Thymus (tissue), 11 donors: ENCODE data around the gene SCGB3A1. TPM values are rescaled to one million over a fixed set of nuclear protein-coding genes. Genes with fewer than 3 reads are reported as not detected.

Source experiments
- DNase-seq, 9 donors: peaks; one replicate each; pipeline ENCODE4 v3.0.0-alpha.2; 2013; ENCODE audit warnings: low spot score in 9 of 9, low read depth in 6 of 9, missing footprints in 1 of 9
- H3K27ac ChIP-seq, 2 donors: one replicate each; pipeline ENCODE4 v1.5.1; 2013; ENCODE audit warnings: control low read depth in 1 of 2, low read depth in 1 of 2, low read length in 1 of 2, mild to moderate bottlenecking in 1 of 2, moderate library complexity in 1 of 2
- H3K27me3 ChIP-seq, 2 donors: one replicate each; pipeline ENCODE4 v1.5.1; 2013; ENCODE audit warnings: low read length in 1 of 2; ENCODE audit not compliant: control insufficient read depth in 2 of 2, insufficient read depth in 1 of 2
- H3K36me3 ChIP-seq, 2 donors: one replicate each; pipeline ENCODE4 v1.5.1; 2013; ENCODE audit warnings: low read length in 1 of 2, mild to moderate bottlenecking in 1 of 2, moderate library complexity in 1 of 2; ENCODE audit not compliant: control insufficient read depth in 2 of 2, insufficient read depth in 2 of 2
- H3K4me1 ChIP-seq, 2 donors: one replicate each; pipeline ENCODE4 v1.5.1; 2013; ENCODE audit warnings: low read length in 2 of 2; ENCODE audit not compliant: control insufficient read depth in 2 of 2, insufficient read depth in 2 of 2
- H3K4me3 ChIP-seq, 2 donors: one replicate each; pipeline ENCODE4 v1.5.1; 2013; ENCODE audit warnings: low read length in 2 of 2, control low read depth in 1 of 2, mild to moderate bottlenecking in 1 of 2
- H3K9me3 ChIP-seq, 2 donors: one replicate each; pipeline ENCODE4 v1.5.1; 2013; ENCODE audit warnings: low read length in 1 of 2, mild to moderate bottlenecking in 1 of 2; ENCODE audit not compliant: control insufficient read depth in 2 of 2, insufficient read depth in 1 of 2
- WGBS: extraction: QIAGEN DNeasy Blood & Tissue Kit; methylation state at CpG from one replicate; pipeline ENCODE4 v1.1.7; 2013; 5-methylcytosine and 5-hydroxymethylcytosine counted together
- polyA plus RNA-seq: library from polyadenylated mRNA; stranded (reverse); fragments of 200-250 nt; gene quantifications from one replicate; pipeline ENCODE4 v1.2.3, GENCODE V29; 2013
- total RNA-seq: library from RNA; stranded (reverse); fragments of 120-200 nt; gene quantifications from one replicate; pipeline ENCODE4 v1.2.4, GENCODE V29; 2013
- donor health status: healthy.

Gene SCGB3A1
- total and polyA plus RNA-seq, 2 donors = 2.1 to 3.8 TPM

- H3K27me3 ChIP-seq = no peaks in the 10 kb centered on the region
- no peaks in the 10 kb centered on the region for H3K36me3 ChIP-seq
- 91% methylated on average over 23 of the region's 23 CpGs for WGBS
- DNase-seq = no peak
- no peak overlapping the region for H3K4me3 ChIP-seq
- no peaks in the 10 kb centered on the region for H3K9me3 ChIP-seq
- H3K27ac ChIP-seq = no peak overlapping the region
- H3K4me1 ChIP-seq = peaks cover 0 to 3% of the 10 kb centered on the region in 2 donors
Measured at GRCh38 chr5:180609817-180610550, 18.7 kb upstream of the SCGB3A1 start.

GRCh38 chr5:180609386-180609785 is 18.1 kb upstream of the SCGB3A1 start:
- H3K27me3 ChIP-seq = no peaks in the 10 kb centered on the region
- no peaks in the 10 kb centered on the region for H3K9me3 ChIP-seq
- DNase-seq = no peak
- no peak overlapping the region for H3K4me3 ChIP-seq
- H3K36me3 ChIP-seq = no peaks in the 10 kb centered on the region
- 96% methylated on average over 15 of the region's 15 CpGs for WGBS
- H3K4me1 ChIP-seq = peaks cover 0 to 3% of the 10 kb centered on the region in 2 donors
- no peak overlapping the region for H3K27ac ChIP-seq

DNA sequence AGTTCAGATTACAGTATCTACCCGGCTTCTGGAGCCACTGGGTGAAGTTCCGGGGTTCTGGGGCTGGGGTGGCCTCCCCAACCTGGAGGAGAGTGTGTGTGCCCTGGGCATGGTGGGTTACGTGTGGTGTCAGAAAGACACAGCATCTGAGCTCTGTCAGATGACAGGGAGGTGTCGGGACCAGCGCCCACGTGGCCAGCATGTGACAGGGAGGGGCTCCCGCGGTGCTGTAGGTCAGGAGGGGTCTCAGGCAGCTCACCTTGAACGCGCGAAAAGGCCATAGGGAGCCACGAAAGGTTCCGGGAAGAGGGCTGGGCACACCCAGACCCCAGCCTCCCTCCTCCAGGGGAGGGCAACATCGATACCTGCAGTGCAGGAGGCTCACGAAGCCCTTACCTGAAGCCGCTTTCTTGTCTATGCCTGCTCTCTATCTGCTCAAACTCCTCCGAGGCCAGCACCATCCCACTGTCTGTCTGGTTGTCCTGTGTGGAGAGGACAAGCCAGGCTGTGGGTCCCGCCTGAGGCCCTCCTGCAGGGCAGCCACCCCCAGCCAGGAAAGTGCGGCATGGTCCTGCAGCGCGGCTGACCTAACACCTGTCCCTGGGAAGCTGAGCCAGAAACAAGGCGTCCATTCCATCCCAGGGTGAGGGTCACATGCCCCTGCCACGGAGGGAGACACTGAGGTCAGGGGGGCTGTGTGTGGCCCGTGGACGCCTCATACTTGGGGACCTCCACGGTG is 17.4 kb upstream of the SCGB3A1 start:
- Histone ChIP-seq H3K4me3 (no peak overlapping the region), H3K36me3 (no peaks in the 10 kb centered on the region), H3K4me1 (peaks cover 0 to 3% of the 10 kb centered on the region in 2 donors), H3K9me3 (no peaks in the 10 kb centered on the region), H3K27ac (no peak overlapping the region), H3K27me3 (no peaks in the 10 kb centered on the region)
- no peak for DNase-seq
- WGBS = 98% methylated on average over 26 of the region's 26 CpGs

DNA sequence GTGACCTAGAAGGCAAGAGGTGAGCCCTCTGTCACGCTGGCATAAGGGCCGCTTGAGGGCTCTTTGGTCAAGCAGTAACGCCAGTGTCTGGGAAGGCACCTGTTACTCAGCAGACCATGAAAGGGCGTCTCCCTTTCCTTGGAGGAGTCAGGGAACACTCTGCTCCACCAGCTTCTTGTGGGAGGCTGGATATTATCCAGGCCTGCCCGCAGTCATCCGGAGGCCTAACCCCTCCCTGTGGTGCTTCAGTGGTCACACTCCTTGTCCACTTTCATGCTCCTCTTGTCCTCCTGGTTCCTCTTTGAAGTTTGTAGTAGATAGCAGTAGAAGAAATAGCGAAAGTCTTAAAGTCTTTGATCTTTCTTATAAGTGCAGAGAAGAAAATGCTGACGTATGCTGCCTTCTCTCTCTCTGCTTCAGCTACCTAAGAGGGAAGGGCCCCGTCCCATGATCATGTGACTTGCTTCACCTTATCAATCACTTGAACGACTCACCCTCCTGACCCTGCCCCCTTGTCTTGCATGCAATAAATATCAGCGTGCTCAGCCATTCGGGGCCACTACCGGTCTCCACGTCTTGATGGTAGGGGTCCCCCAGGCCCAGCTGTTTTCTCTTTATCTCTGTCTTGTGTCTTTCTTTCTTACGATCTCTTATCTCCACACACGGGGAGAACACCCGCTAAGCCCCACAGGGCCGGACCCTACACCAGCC is 16.7 kb upstream of the SCGB3A1 start:
- H3K27me3 ChIP-seq = no peaks in the 10 kb centered on the region
- H3K27ac ChIP-seq = no peak overlapping the region
- H3K4me3 ChIP-seq = no peak overlapping the region
- H3K36me3 ChIP-seq = no peaks in the 10 kb centered on the region
- no peaks in the 10 kb centered on the region for H3K9me3 ChIP-seq
- peaks cover 0 to 3% of the 10 kb centered on the region in 2 donors for H3K4me1 ChIP-seq
- no peak for DNase-seq
- WGBS = 85% methylated on average over 18 of the region's 18 CpGs

- no peak overlapping the region for H3K4me3 ChIP-seq
- H3K27me3 ChIP-seq = no peaks in the 10 kb centered on the region
- DNase-seq = no peak
- no peaks in the 10 kb centered on the region for H3K36me3 ChIP-seq
- 92% methylated on average over 21 of the region's 21 CpGs for WGBS
- peaks cover 0 to 3% of the 10 kb centered on the region in 2 donors for H3K4me1 ChIP-seq
- H3K27ac ChIP-seq = no peak overlapping the region
- no peaks in the 10 kb centered on the region for H3K9me3 ChIP-seq
Measured at GRCh38 chr5:180606215-180606785, 15.0 kb upstream of the SCGB3A1 start.

DNA sequence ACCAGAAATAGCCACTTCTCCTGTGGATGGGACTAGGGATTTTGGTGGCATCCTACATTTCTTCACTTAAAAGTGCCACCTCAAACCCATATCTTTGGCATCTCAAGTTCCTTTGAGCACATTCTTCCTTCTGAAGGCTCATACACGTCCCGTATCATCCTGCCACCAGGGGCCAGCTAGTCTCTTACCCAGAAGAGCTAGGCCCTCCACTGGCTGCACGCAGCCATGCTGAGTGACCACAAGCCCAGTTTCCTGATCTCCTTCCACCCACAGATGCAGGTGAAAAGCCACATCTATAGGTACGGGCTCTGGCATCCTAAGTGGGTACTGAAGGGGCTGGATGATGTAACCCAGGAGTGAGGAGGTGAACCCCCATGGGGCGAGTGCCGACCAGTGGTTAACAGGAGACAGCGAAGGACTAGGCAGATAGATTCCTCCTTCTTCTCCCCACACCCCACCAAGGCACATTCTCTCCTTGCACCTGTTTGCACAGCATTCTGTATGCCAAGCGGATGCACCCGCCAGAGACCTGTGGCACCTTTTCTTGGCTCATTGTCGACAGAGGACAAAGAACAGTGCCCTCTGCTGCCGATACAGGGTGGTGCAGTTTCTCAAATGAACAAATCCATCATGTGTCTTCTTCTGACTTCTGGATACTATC is 14.4 kb upstream of the SCGB3A1 start:
- Histone ChIP-seq H3K27ac (no peak overlapping the region), H3K4me3 (no peak overlapping the region), H3K27me3 (no peaks in the 10 kb centered on the region), H3K4me1 (peaks cover 0 to 3% of the 10 kb centered on the region in 2 donors), H3K36me3 (no peaks in the 10 kb centered on the region), H3K9me3 (no peaks in the 10 kb centered on the region)
- 59% methylated on average over 11 of the region's 11 CpGs for WGBS
- peak; percentile 33 to 84 (median 67) for DNase-seq

- H3K9me3 ChIP-seq = no peaks in the 10 kb centered on the region
- WGBS = 91% methylated on average over 13 of the region's 13 CpGs
- H3K4me3 ChIP-seq = no peak overlapping the region
- DNase-seq = no peak
- H3K36me3 ChIP-seq = no peaks in the 10 kb centered on the region
- H3K4me1 ChIP-seq = peaks cover 0 to 3% of the 10 kb centered on the region in 2 donors
- no peak overlapping the region for H3K27ac ChIP-seq
- no peaks in the 10 kb centered on the region for H3K27me3 ChIP-seq
Measured at GRCh38 chr5:180604271-180604670, 13.0 kb upstream of the SCGB3A1 start.

GRCh38 chr5:180603076-180603594 is 11.8 kb upstream of the SCGB3A1 start:
- Histone ChIP-seq H3K36me3 (no peaks in the 10 kb centered on the region), H3K4me3 (no peak overlapping the region), H3K27ac (no peak overlapping the region), H3K4me1 (peaks cover 0 to 3% of the 10 kb centered on the region in 2 donors), H3K27me3 (no peaks in the 10 kb centered on the region), H3K9me3 (no peaks in the 10 kb centered on the region)
- 97% methylated on average over 19 of the region's 19 CpGs for WGBS
- no peak for DNase-seq
